HG02973 (cell line): ENCODE data around the gene TINAG.
A peak's percentile ranks its signal among the peaks of the same experiment; 100 is the strongest.

Experiments used
- ATAC-seq: cut with Tn5 transposase; IDR thresholded peaks from one replicate; pipeline ENCODE4 v1.9.1; 2021; ENCODE audit warnings: moderate library complexity; ENCODE audit not compliant: unreplicated experiment

The TINAG gene

GRCh38 chr6:54426995-54427394 is 118.8 kb downstream of the TINAG start:
- no peak for ATAC-seq

- no peak for ATAC-seq
Observed at GRCh38 chr6:54427396-54427937, 119.2 kb downstream of the TINAG start.

GRCh38 chr6:54428431-54428830 is 120.2 kb downstream of the TINAG start:
- peak; percentile 82 for ATAC-seq

- no peak for ATAC-seq
Observed at GRCh38 chr6:54431466-54431865, 123.2 kb downstream of the TINAG start.
